RPMI7951 (cell line): ENCODE measurements around the gene PRXL2A. TPM values are rescaled to one million over a fixed set of nuclear protein-coding genes. Genes with fewer than 3 reads are reported as not detected.
A peak's percentile ranks its signal among the peaks of the same experiment; 100 is the strongest.
"Not testable (repeated sequence)": the region's sequence is repeated elsewhere in the genome, so short reads cannot be mapped to it uniquely, and the experiment has no call there.

Source experiments
- DNase-seq: peaks from one replicate; pipeline ENCODE4 v3.0.0-alpha.2; 2012; ENCODE audit warnings: low read depth
- total RNA-seq: library from RNA; depleted of rRNA; stranded (reverse); fragments of >200 nt; shearing (Covaris generic); gene quantifications from 2 replicates; pipeline ENCODE4 v1.2.3, GENCODE V29; 2014; rRNA removed

Gene PRXL2A
- total RNA-seq, 1 experiment from 2014 or later = 13.2 TPM

- DNase-seq = no peak
Measured at GRCh38 chr10:80474941-80475340, 66.6 kb downstream of the PRXL2A start.

GRCh38 chr10:80475641-80476040, 67.3 kb downstream of the PRXL2A start:
- not testable (repeated sequence) for DNase-seq

DNA sequence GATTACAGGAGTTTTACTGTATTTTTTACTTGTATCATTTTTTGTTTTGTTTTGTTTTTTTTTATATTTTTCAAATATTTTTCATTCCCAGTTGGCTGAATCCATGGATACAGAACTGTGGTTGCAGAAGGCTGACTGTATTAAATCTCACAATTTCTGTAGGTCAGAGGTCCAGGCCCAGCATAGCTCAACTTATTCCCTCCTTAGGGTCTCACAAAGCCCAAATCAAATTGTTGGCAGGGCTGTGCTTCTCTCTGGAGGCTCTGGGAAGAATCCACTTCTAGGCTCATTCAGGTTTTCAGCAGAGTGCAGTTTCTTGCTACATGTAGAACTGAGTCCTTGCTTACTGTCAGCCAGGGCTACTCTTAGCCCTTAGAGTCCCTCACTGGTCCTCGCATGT, 68.3 kb downstream of the PRXL2A start:
- no peak for DNase-seq

DNA sequence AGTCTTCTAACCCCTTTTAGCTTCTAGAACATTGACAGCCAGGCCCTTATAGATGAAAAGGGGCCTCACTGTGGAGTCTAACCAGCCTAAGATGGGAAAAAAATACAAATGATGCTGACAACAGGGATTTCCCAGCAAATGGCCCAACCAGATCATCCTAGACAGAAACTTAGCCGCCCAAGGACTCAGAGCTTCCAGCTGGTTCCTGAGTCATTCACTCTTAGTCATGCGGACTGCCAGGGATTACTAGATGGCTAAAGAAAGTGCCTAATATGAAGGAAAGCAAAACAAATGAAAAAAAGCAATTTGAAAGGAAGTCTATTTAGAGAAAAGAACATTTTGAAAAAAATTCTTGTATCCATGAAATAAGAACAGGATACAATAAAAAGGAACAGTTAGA, 69.5 kb downstream of the PRXL2A start:
- DNase-seq = peak; percentile 91

- DNase-seq = not testable (repeated sequence)
Measured at GRCh38 chr10:80480373-80480772, 72.0 kb downstream of the PRXL2A start.

GRCh38 chr10:80480852-80481251, 72.5 kb downstream of the PRXL2A start:
- DNase-seq = no peak

DNA sequence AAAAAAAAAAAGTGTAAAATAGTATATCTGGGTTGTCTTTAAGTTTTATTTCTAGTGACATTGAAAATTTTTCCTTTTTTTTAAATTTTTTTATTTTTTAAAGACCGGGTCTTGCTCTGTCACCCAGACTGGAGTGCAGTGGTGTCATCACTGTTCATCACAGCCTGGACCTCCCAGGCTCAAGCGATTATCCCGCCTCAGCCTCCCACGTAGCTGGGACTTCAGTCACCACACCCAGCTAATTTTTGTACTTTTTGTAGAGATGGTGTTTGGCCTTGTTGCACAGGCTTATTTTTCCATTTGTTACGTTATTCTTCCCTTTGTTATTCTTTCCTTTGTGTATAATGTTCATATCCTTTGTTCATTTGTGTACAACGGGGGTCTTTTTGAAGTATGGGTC, 75.9 kb downstream of the PRXL2A start:
- DNase-seq = no peak

- no peak for DNase-seq
Measured at GRCh38 chr10:80484676-80485075, 76.3 kb downstream of the PRXL2A start.

DNA sequence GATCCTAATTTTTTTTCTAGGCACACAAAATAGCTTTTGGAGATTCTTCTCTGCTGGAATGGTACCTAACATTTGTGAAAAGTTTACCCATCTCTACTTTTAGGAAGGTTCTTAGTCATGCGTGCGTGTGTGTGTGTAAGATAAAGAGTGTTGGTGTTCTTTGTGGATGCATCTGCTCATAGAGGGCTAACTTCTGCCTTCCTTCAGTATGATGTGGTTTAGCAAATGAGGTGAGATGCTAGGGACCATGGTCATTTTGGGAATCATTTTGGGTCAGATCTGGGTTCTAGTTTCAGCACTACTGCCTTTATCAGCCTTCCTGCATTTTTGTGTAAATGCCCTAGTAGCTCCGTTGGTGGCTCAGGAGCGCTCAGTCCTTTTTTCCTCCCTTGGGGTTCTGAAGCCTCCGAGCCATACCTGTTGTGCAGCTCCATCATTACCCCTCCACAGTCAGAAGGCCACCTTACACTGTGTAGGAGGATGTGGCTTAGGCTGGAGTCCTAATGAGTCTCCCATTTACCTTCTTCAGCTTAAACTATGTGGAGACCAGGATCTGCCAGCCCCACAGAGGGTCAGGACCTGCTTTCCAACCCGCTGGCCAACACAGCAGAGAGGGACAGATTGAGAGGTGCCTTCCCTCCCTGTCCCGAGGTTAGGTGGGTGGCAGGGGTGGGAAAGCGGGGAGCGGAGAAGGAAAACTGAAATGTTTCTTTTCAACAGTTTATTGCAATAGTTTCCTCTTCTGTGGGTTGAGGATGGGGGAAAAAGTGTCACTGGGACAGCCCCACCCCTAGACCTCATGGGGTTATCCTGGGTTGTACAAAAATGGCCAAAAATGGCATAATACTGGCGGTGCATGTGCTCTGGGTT, 77.0 kb downstream of the PRXL2A start:
- DNase-seq = no peak

DNA sequence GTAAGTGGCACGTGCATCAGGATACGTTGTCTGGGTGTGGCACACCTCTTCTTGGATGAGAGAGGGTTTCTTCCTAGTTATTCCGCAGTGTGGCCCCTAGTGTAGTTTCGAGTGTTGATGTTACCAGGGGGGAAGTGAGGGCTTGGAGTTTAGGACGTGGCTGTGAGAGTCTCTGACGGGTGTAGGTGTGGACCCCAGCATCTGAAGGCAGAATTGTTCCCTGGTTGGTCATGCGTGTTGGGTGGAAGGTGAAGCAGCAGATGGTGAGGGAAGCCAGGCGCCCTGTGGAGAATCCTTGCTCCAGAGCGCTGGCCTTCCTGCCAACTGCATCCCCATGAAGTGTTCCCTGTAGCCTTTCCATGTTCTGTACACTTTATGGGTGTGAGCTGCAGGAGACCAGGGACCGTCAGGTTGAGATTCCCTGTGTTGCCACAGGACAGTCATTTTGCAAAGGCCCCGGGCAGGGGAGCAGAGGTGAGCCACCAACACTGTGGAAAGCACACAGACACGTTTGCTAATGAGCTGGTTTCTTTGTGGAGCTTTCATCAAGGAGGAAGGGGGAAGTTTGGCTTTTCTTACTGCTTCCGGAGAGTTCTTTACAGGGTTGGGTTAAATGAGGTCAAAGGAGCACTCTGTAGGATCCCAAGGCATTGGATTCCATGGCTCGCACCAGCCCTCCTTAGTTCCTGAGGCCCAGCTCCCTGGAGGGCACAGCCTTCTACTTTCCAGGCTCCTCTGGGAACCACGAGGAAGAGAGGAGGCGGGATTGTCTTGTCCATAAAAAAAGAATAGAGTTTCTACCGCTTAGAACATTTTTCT, 77.8 kb downstream of the PRXL2A start:
- DNase-seq = no peak

Other genes starting within 250 kb of the PRXL2A start
- 88.0 and 104 TPM in 2 replicates for gene ANXA11, start 203.0 kb upstream of the PRXL2A start, total RNA-seq
- not detected in 2 replicates for gene MAT1A, start 118.9 kb upstream of the PRXL2A start, total RNA-seq
- gene DYDC1, start 51.8 kb upstream of the PRXL2A start, total RNA-seq = not detected in 2 replicates
- gene DYDC2, start 51.8 kb upstream of the PRXL2A start, total RNA-seq = not detected in 2 replicates
- 56.4 and 67.0 TPM in 2 replicates for gene TSPAN14, start 45.8 kb downstream of the PRXL2A start, total RNA-seq
- 0.10 TPM in 1 of 2 replicates, not detected in the other for gene SH2D4B, start 129.4 kb downstream of the PRXL2A start, total RNA-seq